Measurements from ENCODE around the gene SNX18. TPM values are rescaled to one million over a fixed set of nuclear protein-coding genes. Genes with fewer than 3 reads are reported as not detected.

The SNX18 gene
- total and polyA plus RNA-seq, 2 of the 8 experiments (the other 6 are each of a cell fraction or from before 2014, with no cell fraction given): 5.8 to 17.7 TPM

- TF ChIP-seq, protein P1, sequence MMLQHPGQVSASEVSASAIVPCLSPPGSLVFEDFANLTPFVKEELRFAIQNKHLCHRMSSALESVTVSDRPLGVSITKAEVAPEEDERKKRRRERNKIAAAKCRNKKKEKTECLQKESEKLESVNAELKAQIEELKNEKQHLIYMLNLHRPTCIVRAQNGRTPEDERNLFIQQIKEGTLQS (IDR thresholded peaks at IDR 0.05; ENCODE audit: insufficient read depth, low read depth, low read length): no peak
- peak in 1 of 2 experiments; percentile 20; a peak in 1 of 4 replicates for TF ChIP-seq RAD21 (IDR thresholded peaks at IDR 0.05 in 1 of 2, conservative IDR thresholded peaks at IDR 0.05 in 1 of 2; ENCODE audit: low read depth in 2 of 2, low read length in 2 of 2)
Measured at GRCh38 chr5:54518146-54518817, 723 bp downstream of the SNX18 start (continued).

Data from H1 (cell line).